NCI-H524 (cell line): ENCODE data around the gene CLDN6.

Experiments
- DNase-seq, 2 experiments: peaks; one replicate each; lab custom pipeline; 2025; lab: John Stamatoyannopoulos, UW

CLDN6 gene

GRCh38 chr16:2987833-2988232 is 30.1 kb downstream of the CLDN6 start:
- peak; percentile 90 to 92 for DNase-seq

DNA sequence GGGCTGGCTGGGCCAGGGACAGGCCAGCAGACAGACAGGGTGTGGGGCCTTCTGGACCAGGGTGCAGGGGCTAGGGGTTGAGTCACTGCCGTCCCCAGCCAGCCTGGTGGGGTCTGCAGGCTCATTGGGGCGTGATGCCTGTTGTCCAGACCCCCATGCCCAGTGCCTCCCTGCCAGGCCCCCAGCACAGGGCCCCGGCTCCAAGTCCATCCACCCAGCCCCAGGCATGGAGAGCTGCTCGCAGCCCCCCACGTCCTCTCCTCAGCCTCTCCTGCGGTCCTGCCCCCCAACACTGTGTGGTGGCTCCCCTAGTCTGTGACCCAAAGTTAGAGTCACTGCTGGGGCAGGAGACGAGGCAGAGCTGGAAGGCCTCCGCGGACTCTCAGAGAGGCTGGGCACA is 30.7 kb downstream of the CLDN6 start:
- no peak for DNase-seq

GRCh38 chr16:2986623-2987188 is 31.3 kb downstream of the CLDN6 start:
- DNase-seq: no peak

DNA sequence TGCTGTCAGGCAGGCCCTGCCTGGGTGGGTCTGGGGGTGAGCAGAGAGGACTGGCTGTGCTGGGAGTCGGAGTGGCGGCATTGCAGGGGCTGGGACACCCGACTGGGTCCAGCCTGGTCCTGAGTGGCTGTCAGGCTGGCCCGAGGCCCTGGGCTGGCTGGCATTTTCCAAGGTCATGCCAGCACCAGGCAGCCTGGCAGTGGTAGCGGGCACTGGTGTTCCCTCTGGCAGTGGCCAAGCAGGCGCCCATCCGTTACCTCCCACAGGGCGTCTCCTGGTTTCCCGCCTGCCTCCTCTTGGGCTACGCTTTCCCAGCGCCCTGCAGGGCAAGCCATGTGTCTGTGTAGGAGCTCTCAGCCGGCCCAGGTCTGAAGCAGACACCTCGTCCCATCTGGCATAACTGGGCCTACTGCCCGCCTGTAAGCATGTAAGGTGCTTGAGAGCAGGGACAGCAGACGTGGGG is 32.1 kb downstream of the CLDN6 start:
- peak; percentile 93 to 97 for DNase-seq

GRCh38 chr16:2985462-2985861 is 32.5 kb downstream of the CLDN6 start:
- DNase-seq: peak; percentile 31 to 61

- DNase-seq: peak; percentile 60 to 80
Observed at GRCh38 chr16:2983706-2984136, 34.3 kb downstream of the CLDN6 start.

- DNase-seq: no peak
Observed at GRCh38 chr16:2982402-2982801, 35.6 kb downstream of the CLDN6 start.

DNA sequence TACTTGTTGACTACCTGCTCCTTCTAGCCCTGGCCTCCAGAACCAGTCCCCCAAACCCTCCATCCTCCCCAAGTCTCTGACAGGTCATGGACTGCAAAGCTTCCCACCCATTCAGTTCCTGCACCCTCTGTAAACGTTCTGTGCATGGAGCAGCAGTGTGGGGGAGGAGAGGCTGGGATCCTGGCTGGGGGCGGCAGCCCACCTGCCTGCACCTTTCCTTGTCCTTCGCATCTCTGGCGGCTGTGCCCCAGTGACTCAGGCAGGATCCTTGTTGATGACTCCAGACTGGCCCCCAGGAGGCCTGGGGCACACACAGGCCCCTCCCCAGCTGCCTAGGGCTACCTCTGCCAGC is 36.1 kb downstream of the CLDN6 start:
- DNase-seq: no peak

DNA sequence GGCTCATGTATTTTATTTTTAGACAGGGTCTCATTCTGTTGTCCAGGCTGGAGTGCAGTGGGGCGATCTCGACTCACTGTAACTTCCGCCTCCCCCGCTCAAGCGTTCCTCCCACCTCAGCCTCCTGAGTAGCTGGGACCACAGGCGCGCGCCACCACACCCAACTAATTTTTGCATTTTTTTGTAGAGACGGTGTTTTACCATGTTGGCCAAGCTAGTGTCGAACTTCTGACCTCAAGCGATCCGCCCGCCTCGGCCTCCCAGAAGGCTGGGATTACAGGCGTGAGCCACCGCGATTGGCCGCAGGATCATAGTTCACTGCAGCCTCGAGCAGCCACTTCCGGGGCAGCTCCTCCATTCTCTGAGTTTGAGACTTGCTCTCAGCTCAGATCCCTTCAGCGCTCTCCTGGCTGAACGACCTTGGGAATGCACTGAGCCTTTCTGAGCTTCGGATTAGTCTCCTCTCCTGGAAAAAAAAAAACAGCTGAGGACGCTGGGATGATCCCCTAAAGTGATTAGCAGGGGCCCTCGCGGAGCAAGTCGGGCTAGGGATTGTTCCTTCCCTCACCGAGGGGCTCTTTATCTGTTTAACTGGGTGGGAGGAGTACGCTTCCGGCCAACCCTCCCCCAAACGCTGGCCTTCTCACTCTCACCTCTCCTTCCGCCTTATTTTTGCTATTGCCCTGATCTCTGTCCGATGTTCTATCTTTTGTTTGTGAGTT is 36.6 kb downstream of the CLDN6 start:
- DNase-seq: peak in 1 of 2 experiments; percentile 29

- DNase-seq: peak; percentile 73 to 90
Observed at GRCh38 chr16:2980227-2981176, 37.5 kb downstream of the CLDN6 start, which contains the start of gene PKMYT1. Gene PKMYT1 (minus strand): TSS chr16:2980446. CDS start chr16:2979657, 789 bp downstream.

DNA sequence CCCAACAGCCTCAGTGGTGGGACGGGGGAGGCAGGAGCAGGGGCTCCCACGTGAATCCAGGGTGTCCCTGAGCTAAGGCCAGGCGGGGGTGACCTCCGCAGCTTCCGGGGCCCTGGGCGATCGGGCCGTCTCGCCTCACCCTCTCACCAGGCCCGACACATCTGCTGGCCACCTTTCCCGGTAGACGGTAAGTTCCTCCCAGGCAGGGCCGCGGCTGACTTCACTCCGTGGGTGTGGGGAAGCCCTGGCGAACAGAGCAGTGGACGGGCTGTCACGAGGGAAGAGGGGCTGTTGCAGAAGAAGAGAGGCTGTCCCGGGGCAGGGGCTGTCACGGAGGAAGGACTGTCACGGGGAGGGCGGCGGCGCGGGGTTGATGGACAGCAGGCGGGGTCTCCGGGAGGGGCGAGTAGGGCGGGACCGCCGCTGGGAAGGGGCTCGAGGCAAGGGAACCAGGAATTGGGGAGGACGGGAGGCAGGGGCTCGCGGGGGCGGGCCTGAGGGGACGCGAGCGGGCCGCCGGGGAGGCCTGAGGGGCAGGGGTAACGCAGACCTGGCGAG is 38.2 kb downstream of the CLDN6 start:
- no peak for DNase-seq

- DNase-seq: no peak
Observed at GRCh38 chr16:2977440-2977839, 40.5 kb downstream of the CLDN6 start.

- no peak for DNase-seq
Observed at GRCh38 chr16:2976673-2977072, 41.3 kb downstream of the CLDN6 start.

- DNase-seq: no peak
Observed at GRCh38 chr16:2976201-2976600, 41.8 kb downstream of the CLDN6 start.

DNA sequence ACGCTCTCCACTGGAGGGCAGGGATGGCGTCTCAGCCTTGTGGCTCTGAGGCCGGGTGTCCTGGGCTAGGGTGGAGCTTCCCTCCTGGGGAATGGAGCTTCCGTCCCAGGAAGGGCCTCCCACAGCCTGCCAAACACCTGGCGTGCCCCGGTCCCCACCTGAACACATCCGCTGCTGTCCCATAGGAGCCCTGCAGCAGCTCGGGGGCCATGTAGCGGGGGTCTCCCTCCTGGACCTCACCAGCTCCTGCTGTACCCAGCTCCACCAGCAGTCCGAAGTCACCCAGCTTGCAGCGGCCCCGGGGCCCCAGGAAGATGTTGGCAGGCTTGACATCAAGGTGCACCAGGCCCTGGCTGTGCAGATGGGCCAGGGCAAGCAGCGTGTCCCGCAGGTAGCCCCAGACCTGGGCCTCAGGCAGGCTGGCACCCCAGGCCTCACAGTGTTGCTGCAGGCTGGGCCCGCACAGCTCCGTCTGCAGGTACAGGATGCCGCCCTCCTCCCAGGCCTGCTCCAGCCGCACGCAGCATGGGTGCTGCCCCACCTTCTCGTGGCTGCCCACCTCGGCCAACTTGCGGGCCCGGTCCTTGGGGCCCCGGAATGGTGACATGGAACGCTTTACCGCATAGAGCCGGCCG is 42.7 kb downstream of the CLDN6 start:
- DNase-seq: no peak

- no peak for DNase-seq
Observed at GRCh38 chr16:2974319-2975056, 43.5 kb downstream of the CLDN6 start.

DNA sequence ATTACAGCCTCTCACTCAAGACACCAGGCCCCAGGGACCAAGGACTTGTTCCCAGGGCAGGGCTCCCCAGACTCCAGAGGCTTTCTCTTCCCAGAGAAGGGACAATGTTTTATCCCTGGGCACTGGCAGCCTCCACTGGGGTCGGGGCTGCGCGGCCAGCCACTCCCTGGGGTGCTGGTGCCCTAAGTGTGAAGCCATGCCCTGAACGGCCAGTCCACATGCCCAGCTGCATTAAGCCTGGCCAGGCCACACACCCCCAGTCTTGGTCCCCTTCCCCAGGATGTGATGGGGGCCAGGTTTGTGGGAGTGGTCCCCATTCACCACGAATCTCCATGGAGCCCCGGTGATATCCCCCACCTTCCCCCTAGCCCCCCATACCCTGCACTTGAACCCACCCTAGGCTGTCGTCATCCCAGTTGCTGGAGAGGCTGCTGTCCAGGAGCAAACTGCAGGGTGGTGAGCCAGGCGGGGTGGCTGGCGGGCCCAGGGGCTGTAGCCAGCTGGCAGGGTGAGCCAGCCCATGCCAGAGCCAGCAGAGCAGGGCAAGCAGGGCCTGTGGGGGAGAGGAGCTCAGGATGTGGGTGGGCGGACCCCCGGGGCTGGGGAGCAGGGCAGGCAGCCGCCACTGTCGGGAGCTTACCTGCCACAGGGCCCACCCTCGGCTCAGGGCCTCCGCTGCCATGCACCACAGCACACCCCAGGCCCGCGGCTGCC is 44.2 kb downstream of the CLDN6 start:
- no peak for DNase-seq

DNA sequence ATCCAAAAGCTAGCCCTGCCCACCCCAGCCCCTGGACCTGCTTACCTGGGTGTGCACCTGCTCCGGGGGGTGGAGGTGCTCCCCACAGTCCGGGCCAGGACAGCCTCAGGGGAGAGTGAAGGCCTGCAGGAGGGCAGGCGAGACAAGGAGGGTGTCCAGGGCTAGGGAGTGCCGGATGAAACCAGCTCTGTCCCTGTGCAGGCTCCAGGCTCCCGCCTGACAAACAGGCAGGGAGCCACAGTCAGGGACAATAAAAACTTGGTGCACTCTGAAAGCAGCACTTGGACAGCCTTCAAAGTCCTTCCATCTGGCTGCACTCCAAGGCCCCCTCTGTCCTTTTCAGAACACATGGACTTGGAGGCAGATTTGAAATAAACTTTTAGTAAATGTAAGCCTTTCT is 44.9 kb downstream of the CLDN6 start:
- DNase-seq: no peak

GRCh38 chr16:2971985-2972784 is 45.8 kb downstream of the CLDN6 start:
- DNase-seq: no peak
